NT2/D1 (cell line): ENCODE data around the gene TRMT1L.

Source experiments
- DNase-seq: peaks from one replicate; pipeline ENCODE4 v3.0.0-alpha.2; 2011; ENCODE audit warnings: low read depth, low spot score
- H3K27me3 ChIP-seq: 2 replicates; pipeline ENCODE4 v1.6.0; 2011; ENCODE audit warnings: mild to moderate bottlenecking; ENCODE audit not compliant: insufficient read length, insufficient read depth
- H3K36me3 ChIP-seq: 2 replicates; pipeline ENCODE4 v1.6.1; 2011; ENCODE audit warnings: mild to moderate bottlenecking, low read length, mixed read lengths; ENCODE audit not compliant: insufficient read depth, insufficient read length
- H3K4me1 ChIP-seq: 2 replicates; pipeline ENCODE4 v1.5.1; 2011; ENCODE audit not compliant: insufficient read depth, insufficient read length
- H3K4me3 ChIP-seq: 2 replicates; pipeline ENCODE4 v1.5.1; 2011; ENCODE audit warnings: low read depth; ENCODE audit not compliant: insufficient read length
- H3K9ac ChIP-seq: 2 replicates; pipeline ENCODE4 v1.6.0; 2011; ENCODE audit warnings: low read depth; ENCODE audit not compliant: insufficient read length
- H3K9me3 ChIP-seq: 2 replicates; pipeline ENCODE4 v1.5.1; 2011; ENCODE audit warnings: mild to moderate bottlenecking, low read length; ENCODE audit not compliant: insufficient read depth
- SUZ12 ChIP-seq: IDR thresholded peaks from 2 replicates; pipeline ENCODE4 v1.6.1; 2011; ENCODE audit not compliant: insufficient read length, insufficient read depth; ENCODE audit errors: extremely low read depth
- YY1 ChIP-seq: IDR thresholded peaks from 2 replicates; pipeline ENCODE4 v1.6.1; 2011; ENCODE audit not compliant: insufficient read length, insufficient read depth
- ZNF274 ChIP-seq: IDR thresholded peaks from 2 replicates; pipeline ENCODE4 v1.6.1; 2011; ENCODE audit warnings: mild to moderate bottlenecking, low read depth, low read length

Gene TRMT1L

GRCh38 chr1:185162491-185162890, 5.7 kb upstream of the TRMT1L start:
- H3K4me3 ChIP-seq: no peak overlapping the region
- TF ChIP-seq YY1: no peak
- no peak for TF ChIP-seq SUZ12
- no peak for TF ChIP-seq ZNF274
- no peak overlapping the region for H3K9ac ChIP-seq
- H3K4me1 ChIP-seq: no peaks in the 10 kb centered on the region
- no peaks in the 10 kb centered on the region for H3K36me3 ChIP-seq
- peaks cover 8% of the 10 kb centered on the region for H3K27me3 ChIP-seq
- no peaks in the 10 kb centered on the region for H3K9me3 ChIP-seq
- DNase-seq: no peak

- no peaks in the 10 kb centered on the region for H3K4me1 ChIP-seq
- H3K4me3 ChIP-seq: no peak overlapping the region
- H3K9me3 ChIP-seq: no peaks in the 10 kb centered on the region
- H3K36me3 ChIP-seq: no peaks in the 10 kb centered on the region
- DNase-seq: no peak
- no peak overlapping the region for H3K9ac ChIP-seq
- TF ChIP-seq ZNF274 (no peak), YY1 (no peak), SUZ12 (no peak)
- H3K27me3 ChIP-seq: peaks cover 8% of the 10 kb centered on the region
Measured at GRCh38 chr1:185159966-185160365, 3.2 kb upstream of the TRMT1L start.

GRCh38 chr1:185158800-185159199, 2.0 kb upstream of the TRMT1L start:
- Histone ChIP-seq H3K4me3 (no peak overlapping the region), H3K9me3 (no peaks in the 10 kb centered on the region), H3K9ac (no peak overlapping the region), H3K4me1 (no peaks in the 10 kb centered on the region), H3K27me3 (peaks cover 8% of the 10 kb centered on the region), H3K36me3 (no peaks in the 10 kb centered on the region)
- TF ChIP-seq YY1 (no peak), SUZ12 (no peak), ZNF274 (no peak)
- DNase-seq: no peak

- peaks cover 8% of the 10 kb centered on the region for H3K27me3 ChIP-seq
- H3K9me3 ChIP-seq: no peaks in the 10 kb centered on the region
- no peaks in the 10 kb centered on the region for H3K4me1 ChIP-seq
- peak overlapping the region; percentile 85 for H3K9ac ChIP-seq
- TF ChIP-seq SUZ12 (no peak), YY1 (no peak), ZNF274 (no peak)
- no peaks in the 10 kb centered on the region for H3K36me3 ChIP-seq
- DNase-seq: no peak
- H3K4me3 ChIP-seq: peak overlapping the region; percentile 92
Measured at GRCh38 chr1:185157599-185158412, 1.1 kb upstream of the TRMT1L start.

- no peaks in the 10 kb centered on the region for H3K4me1 ChIP-seq
- DNase-seq: no peak
- H3K9me3 ChIP-seq: no peaks in the 10 kb centered on the region
- peak overlapping the region; percentile 92 for H3K4me3 ChIP-seq
- H3K27me3 ChIP-seq: peaks cover 8% of the 10 kb centered on the region
- H3K36me3 ChIP-seq: peaks cover 6% of the 10 kb centered on the region
- H3K9ac ChIP-seq: peak overlapping the region; percentile 97
- TF ChIP-seq ZNF274 (no peak), YY1 (no peak), SUZ12 (no peak)
Measured at GRCh38 chr1:185156288-185156853, 382 bp downstream of the TRMT1L start.

GRCh38 chr1:185155600-185156287, 1.0 kb downstream of the TRMT1L start:
- peaks cover 11% of the 10 kb centered on the region for H3K36me3 ChIP-seq
- H3K4me3 ChIP-seq: peak overlapping the region; percentile 92
- no peak for DNase-seq
- TF ChIP-seq ZNF274 (no peak), SUZ12 (no peak), YY1 (no peak)
- H3K27me3 ChIP-seq: peaks cover 8% of the 10 kb centered on the region
- no peaks in the 10 kb centered on the region for H3K4me1 ChIP-seq
- H3K9me3 ChIP-seq: no peaks in the 10 kb centered on the region
- H3K9ac ChIP-seq: peak overlapping the region; percentile 97

- no peak for DNase-seq
- TF ChIP-seq YY1 (no peak), ZNF274 (no peak), SUZ12 (no peak)
- H3K9me3 ChIP-seq: no peaks in the 10 kb centered on the region
- H3K9ac ChIP-seq: no peak overlapping the region
- H3K4me3 ChIP-seq: no peak overlapping the region
- peaks cover 8% of the 10 kb centered on the region for H3K27me3 ChIP-seq
- H3K36me3 ChIP-seq: peaks cover 17% of the 10 kb centered on the region
- no peaks in the 10 kb centered on the region for H3K4me1 ChIP-seq
Measured at GRCh38 chr1:185154912-185155513, 1.7 kb downstream of the TRMT1L start.
